Measurements from ENCODE around the gene CCDC93. TPM values are rescaled to one million over a fixed set of nuclear protein-coding genes. Genes with fewer than 3 reads are reported as not detected.

CCDC93 gene
- total RNA-seq, 1 experiment from 2014 or later = 18.3 TPM

- H3K27ac ChIP-seq = no peak overlapping the region
- no peak overlapping the region for H3K4me3 ChIP-seq
- H3K27me3 ChIP-seq = no peaks in the 10 kb centered on the region
- H3K4me1 ChIP-seq = peaks cover 2% of the 10 kb centered on the region; the same call in 1 of the 2 replicates
- DNase-seq = no peak
- no peaks in the 10 kb centered on the region for H3K9me3 ChIP-seq (replicated peaks)
- no peaks in the 10 kb centered on the region for H3K36me3 ChIP-seq
Measured at GRCh38 chr2:117902933-117903332, 110.9 kb downstream of the CCDC93 start.

- H3K36me3 ChIP-seq = no peaks in the 10 kb centered on the region
- DNase-seq = no peak
- H3K27me3 ChIP-seq = no peaks in the 10 kb centered on the region
- no peak overlapping the region for H3K4me3 ChIP-seq
- no peak overlapping the region for H3K27ac ChIP-seq
- H3K9me3 ChIP-seq (replicated peaks) = no peaks in the 10 kb centered on the region
- no peaks in the 10 kb centered on the region for H3K4me1 ChIP-seq
Measured at GRCh38 chr2:117888897-117889296, 125.0 kb downstream of the CCDC93 start.

GRCh38 chr2:117885308-117885707 is 128.6 kb downstream of the CCDC93 start:
- Histone ChIP-seq H3K9me3 (replicated peaks) (no peaks in the 10 kb centered on the region), H3K36me3 (no peaks in the 10 kb centered on the region), H3K27ac (no peak overlapping the region), H3K27me3 (no peaks in the 10 kb centered on the region), H3K4me3 (no peak overlapping the region), H3K4me1 (no peaks in the 10 kb centered on the region)
- DNase-seq = no peak

- Histone ChIP-seq H3K27ac (no peak overlapping the region), H3K4me1 (no peaks in the 10 kb centered on the region), H3K9me3 (replicated peaks) (no peaks in the 10 kb centered on the region), H3K4me3 (no peak overlapping the region), H3K36me3 (no peaks in the 10 kb centered on the region), H3K27me3 (no peaks in the 10 kb centered on the region)
- no peak for DNase-seq
Measured at GRCh38 chr2:117879003-117879402, 134.9 kb downstream of the CCDC93 start.

- no peaks in the 10 kb centered on the region for H3K27me3 ChIP-seq
- H3K4me3 ChIP-seq = no peak overlapping the region
- no peaks in the 10 kb centered on the region for H3K9me3 ChIP-seq (replicated peaks)
- no peak overlapping the region for H3K27ac ChIP-seq
- H3K36me3 ChIP-seq = no peaks in the 10 kb centered on the region
- no peaks in the 10 kb centered on the region for H3K4me1 ChIP-seq
- DNase-seq = no peak
Measured at GRCh38 chr2:117875786-117876185, 138.1 kb downstream of the CCDC93 start.

Other genes with a start within 250 kb of the CCDC93 start
- gene DDX18, start 199.4 kb downstream of the CCDC93 start, total RNA-seq (2014; rRNA removed; shearing (Covaris generic)) = 108 and 124 TPM in 2 replicates
- 7.4 and 11.0 TPM in 2 replicates for gene INSIG2, start 74.4 kb upstream of the CCDC93 start, total RNA-seq (2014; rRNA removed; shearing (Covaris generic))